HEK293 (cell line): Measurements from ENCODE around the gene C12orf57.
A peak's percentile ranks its signal among the peaks of the same experiment; 100 is the strongest.

Experiments
- KLF10 ChIP-seq: fragments of 450-650 bp; IDR thresholded peaks from 2 replicates; pipeline ENCODE4 v1.5.1; 2018; ENCODE audit warnings: missing biosample characterization, mild to moderate bottlenecking, missing genetic modification characterization
- MEIS1 ChIP-seq: sonication (generic); formaldehyde crosslinking; IDR thresholded peaks from 2 replicates; pipeline ENCODE4 v1.8.1; 2022; ENCODE audit warnings: missing genetic modification reagents, mild to moderate bottlenecking, borderline replicate concordance
- MZF1 ChIP-seq: fragments of 450-650 bp; formaldehyde crosslinking; IDR thresholded peaks from 2 replicates; pipeline ENCODE4 v1.5.1; 2017; ENCODE audit warnings: missing biosample characterization, missing genetic modification characterization, borderline replicate concordance
- SP3 ChIP-seq: fragments of 450-650 bp; formaldehyde crosslinking; IDR thresholded peaks from 2 replicates; pipeline ENCODE4 v1.5.1; 2016; ENCODE audit warnings: missing biosample characterization, missing genetic modification characterization
- YY1 ChIP-seq: fragments of 450-650 bp; formaldehyde crosslinking; IDR thresholded peaks from 2 replicates; pipeline ENCODE4 v1.5.1; 2018; ENCODE audit warnings: missing biosample characterization, missing genetic modification characterization
- YY2 ChIP-seq: fragments of 450-650 bp; formaldehyde crosslinking; IDR thresholded peaks from 2 replicates; pipeline ENCODE4 v1.5.1; 2016; ENCODE audit warnings: missing biosample characterization, missing genetic modification characterization
- ZBTB10 ChIP-seq: fragments of 450-650 bp; formaldehyde crosslinking; IDR thresholded peaks from 2 replicates; pipeline ENCODE4 v1.5.1; 2016; ENCODE audit warnings: missing biosample characterization, missing genetic modification characterization
- ZBTB21 ChIP-seq: fragments of 450-650 bp; formaldehyde crosslinking; IDR thresholded peaks from 2 replicates; pipeline ENCODE4 v1.5.1; 2017; ENCODE audit warnings: missing biosample characterization, missing genetic modification characterization
- ZBTB48 ChIP-seq: fragments of 450-650 bp; formaldehyde crosslinking; IDR thresholded peaks from 2 replicates; pipeline ENCODE4 v1.5.1; 2016; ENCODE audit warnings: missing biosample characterization, missing genetic modification characterization
- ZFHX2 ChIP-seq: fragments of 450-650 bp; formaldehyde crosslinking; conservative IDR thresholded peaks from 2 replicates; pipeline ENCODE4 v1.5.1; 2016; ENCODE audit warnings: missing biosample characterization, missing genetic modification characterization
- ZNF132 ChIP-seq: fragments of 450-650 bp; formaldehyde crosslinking; IDR thresholded peaks from 2 replicates; pipeline ENCODE4 v1.5.1; 2017; ENCODE audit warnings: missing biosample characterization, missing genetic modification characterization, borderline replicate concordance
- ZNF16 ChIP-seq: fragments of 450-650 bp; formaldehyde crosslinking; IDR thresholded peaks from 2 replicates; pipeline ENCODE4 v1.5.1; 2016; ENCODE audit warnings: low read depth, missing biosample characterization, missing genetic modification characterization
- ZNF2 ChIP-seq: fragments of 450-650 bp; formaldehyde crosslinking; IDR thresholded peaks from 2 replicates; pipeline ENCODE4 v1.5.1; 2016; ENCODE audit warnings: missing biosample characterization, missing genetic modification characterization
- ZNF302 ChIP-seq: fragments of 450-650 bp; formaldehyde crosslinking; IDR thresholded peaks from 2 replicates; pipeline ENCODE4 v1.5.1; 2016; ENCODE audit warnings: missing biosample characterization, missing genetic modification characterization, low read depth
- ZNF324 ChIP-seq: fragments of 450-650 bp; formaldehyde crosslinking; IDR thresholded peaks from 2 replicates; pipeline ENCODE4 v1.5.1; 2016; ENCODE audit warnings: missing biosample characterization, missing genetic modification characterization
- ZNF335 ChIP-seq: fragments of 450-650 bp; formaldehyde crosslinking; conservative IDR thresholded peaks from 2 replicates; pipeline ENCODE4 v1.5.1; 2016; ENCODE audit warnings: missing biosample characterization, missing genetic modification characterization
- ZNF354C ChIP-seq: fragments of 450-650 bp; formaldehyde crosslinking; IDR thresholded peaks from 2 replicates; pipeline ENCODE4 v1.5.1; 2016; ENCODE audit warnings: missing biosample characterization, missing genetic modification characterization, low read depth, borderline replicate concordance
- ZNF394 ChIP-seq: fragments of 450-650 bp; formaldehyde crosslinking; IDR thresholded peaks from 2 replicates; pipeline ENCODE4 v1.5.1; 2016; ENCODE audit warnings: missing biosample characterization, missing genetic modification characterization, mild to moderate bottlenecking, moderate library complexity, borderline replicate concordance
- ZNF423 ChIP-seq: fragments of 450-650 bp; formaldehyde crosslinking; IDR thresholded peaks from 2 replicates; pipeline ENCODE4 v1.5.1; 2016; ENCODE audit warnings: missing biosample characterization, missing genetic modification characterization
- ZNF600 ChIP-seq: fragments of 450-650 bp; formaldehyde crosslinking; IDR thresholded peaks from 2 replicates; pipeline ENCODE4 v1.5.1; 2016; ENCODE audit warnings: missing biosample characterization, missing genetic modification characterization
- ZNF621 ChIP-seq: fragments of 450-650 bp; formaldehyde crosslinking; IDR thresholded peaks from 2 replicates; pipeline ENCODE4 v1.5.1; 2017; ENCODE audit warnings: missing biosample characterization, missing genetic modification characterization
- ZNF623 ChIP-seq: fragments of 450-650 bp; formaldehyde crosslinking; IDR thresholded peaks from 2 replicates; pipeline ENCODE4 v1.5.1; 2016; ENCODE audit warnings: missing biosample characterization, missing genetic modification characterization
- ZNF624 ChIP-seq: fragments of 450-650 bp; formaldehyde crosslinking; IDR thresholded peaks from 2 replicates; pipeline ENCODE4 v1.5.1; 2017; ENCODE audit warnings: missing biosample characterization, missing genetic modification characterization
- ZNF664 ChIP-seq: fragments of 450-650 bp; formaldehyde crosslinking; IDR thresholded peaks from 2 replicates; pipeline ENCODE4 v1.5.1; 2016; ENCODE audit warnings: missing biosample characterization, missing genetic modification characterization
- ZNF76 ChIP-seq: fragments of 450-650 bp; formaldehyde crosslinking; IDR thresholded peaks from 2 replicates; pipeline ENCODE4; 2016; ENCODE audit warnings: low read depth, missing biosample characterization, missing genetic modification characterization, borderline replicate concordance
- ZNF768 ChIP-seq: fragments of 450-650 bp; formaldehyde crosslinking; IDR thresholded peaks from 2 replicates; pipeline ENCODE4 v1.5.1; 2018; ENCODE audit warnings: missing biosample characterization, mild to moderate bottlenecking, missing genetic modification characterization
- ZNF777 ChIP-seq: fragments of 450-650 bp; formaldehyde crosslinking; IDR thresholded peaks from 2 replicates; pipeline ENCODE4 v1.5.1; 2017; ENCODE audit warnings: missing biosample characterization, missing genetic modification characterization, borderline replicate concordance
- ZSCAN23 ChIP-seq: fragments of 450-650 bp; formaldehyde crosslinking; IDR thresholded peaks from 2 replicates; pipeline ENCODE4 v1.5.1; 2016; ENCODE audit warnings: missing biosample characterization, missing genetic modification characterization
- TF ChIP-seq, protein P1 (sequence below): fragments of 450-650 bp; formaldehyde crosslinking; IDR thresholded peaks from 2 replicates; pipeline ENCODE4 v1.5.1; 2016; ENCODE audit warnings: missing biosample characterization, missing genetic modification characterization
- TF ChIP-seq, protein P2 (sequence below): fragments of 450-650 bp; formaldehyde crosslinking; conservative IDR thresholded peaks from 2 replicates; pipeline ENCODE4 v1.5.1; 2016; ENCODE audit warnings: low read depth, missing biosample characterization, missing genetic modification characterization
- TF ChIP-seq, protein P3 (sequence below): fragments of 450-650 bp; formaldehyde crosslinking; IDR thresholded peaks from 2 replicates; pipeline ENCODE4 v1.5.1; 2017; ENCODE audit warnings: missing biosample characterization, missing genetic modification characterization

C12orf57 gene

DNA sequence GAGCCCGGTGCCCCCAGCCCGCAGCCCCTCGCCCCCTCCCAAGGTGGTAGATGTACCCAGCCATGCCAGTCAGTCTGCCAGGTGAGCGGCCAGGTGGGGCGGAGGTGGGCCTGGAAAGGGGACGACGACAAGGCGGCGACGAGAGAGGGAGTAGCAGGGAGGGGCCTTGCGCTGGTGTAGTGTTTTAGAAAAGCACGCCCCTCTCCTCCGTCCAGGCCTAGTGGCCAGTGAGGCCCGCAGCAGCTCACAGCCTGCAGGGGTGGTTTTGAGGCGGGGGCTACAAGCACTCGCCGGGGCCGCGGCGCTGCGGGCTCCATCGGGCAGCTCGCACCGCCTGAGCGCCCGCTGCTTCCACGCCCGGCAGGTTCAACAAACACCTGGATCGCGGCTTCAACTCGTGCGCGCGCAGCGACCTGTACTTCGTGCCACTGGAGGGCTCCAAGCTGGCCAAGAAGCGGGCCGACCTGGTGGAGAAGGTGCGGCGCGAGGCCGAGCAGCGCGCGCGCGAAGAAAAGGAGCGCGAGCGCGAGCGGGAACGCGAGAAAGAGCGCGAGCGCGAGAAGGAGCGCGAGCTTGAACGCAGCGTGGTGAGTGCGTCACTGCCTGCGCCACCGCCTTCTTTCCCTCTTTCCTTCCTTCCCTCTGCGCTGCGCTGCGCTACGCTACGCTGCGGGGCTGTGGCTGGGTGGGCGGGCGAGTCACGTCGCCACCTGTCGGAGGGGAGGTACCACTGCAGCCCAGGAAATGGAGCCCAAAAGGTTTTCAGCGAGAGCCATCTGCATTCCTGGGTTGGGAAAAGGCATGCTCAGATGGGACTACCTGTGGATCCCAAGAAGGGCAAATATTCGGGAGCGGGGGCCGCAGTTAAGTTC lies 6.1 kb upstream of the C12orf57 start (continued):
- TF ChIP-seq MZF1 (tag by site-specific recombination) (peak; percentile 66; the same call in 1 of the 2 replicates), YY1 (0 out of 2 replicates have a peak, but pooled peaks have one; percentile 26), ZNF768 (tag by site-specific recombination) (no peak), ZBTB10 (tag by site-specific recombination) (no peak), ZNF394 (tag by site-specific recombination) (peak; percentile 75; the same call in 1 of the 2 replicates), KLF10 (tag by site-specific recombination) (peak; percentile 40; the same call in 1 of the 2 replicates), ZNF302 (no peak), MEIS1 (CRISPR knock-in tag) (no peak), ZNF2 (tag by site-specific recombination) (peak; percentile 96), ZNF324 (tag by site-specific recombination) (0 out of 2 replicates have a peak, but pooled peaks have one; percentile 72), ZBTB48 (0 out of 2 replicates have a peak, but pooled peaks have one; percentile 11), ZNF335 (tag by site-specific recombination) (peak; percentile 86), ZNF132 (tag by site-specific recombination) (no peak), ZNF76 (tag by site-specific recombination) (peak; percentile 68; the same call in 1 of the 2 replicates), ZNF354C (no peak), ZNF777 (tag by site-specific recombination) (no peak), ZNF623 (no peak), ZSCAN23 (tag by site-specific recombination) (0 out of 2 replicates have a peak, but pooled peaks have one; percentile 17), ZFHX2 (tag by site-specific recombination) (peak; percentile 96), ZNF624 (no peak), ZNF423 (tag by site-specific recombination) (no peak), ZNF600 (peak; percentile 99), ZNF664 (no peak), SP3 (peak; percentile 83), YY2 (0 out of 2 replicates have a peak, but pooled peaks have one; percentile 11), ZNF16 (no peak), ZNF621 (tag by site-specific recombination) (no peak), ZBTB21 (tag by site-specific recombination) (peak; percentile 97)
- TF ChIP-seq, protein P1, sequence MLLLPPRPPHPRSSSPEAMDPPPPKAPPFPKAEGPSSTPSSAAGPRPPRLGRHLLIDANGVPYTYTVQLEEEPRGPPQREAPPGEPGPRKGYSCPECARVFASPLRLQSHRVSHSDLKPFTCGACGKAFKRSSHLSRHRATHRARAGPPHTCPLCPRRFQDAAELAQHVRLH (tag by site-specific recombination), result peak; percentile 72; the same call in 1 of the 2 replicates
- TF ChIP-seq, protein P2, sequence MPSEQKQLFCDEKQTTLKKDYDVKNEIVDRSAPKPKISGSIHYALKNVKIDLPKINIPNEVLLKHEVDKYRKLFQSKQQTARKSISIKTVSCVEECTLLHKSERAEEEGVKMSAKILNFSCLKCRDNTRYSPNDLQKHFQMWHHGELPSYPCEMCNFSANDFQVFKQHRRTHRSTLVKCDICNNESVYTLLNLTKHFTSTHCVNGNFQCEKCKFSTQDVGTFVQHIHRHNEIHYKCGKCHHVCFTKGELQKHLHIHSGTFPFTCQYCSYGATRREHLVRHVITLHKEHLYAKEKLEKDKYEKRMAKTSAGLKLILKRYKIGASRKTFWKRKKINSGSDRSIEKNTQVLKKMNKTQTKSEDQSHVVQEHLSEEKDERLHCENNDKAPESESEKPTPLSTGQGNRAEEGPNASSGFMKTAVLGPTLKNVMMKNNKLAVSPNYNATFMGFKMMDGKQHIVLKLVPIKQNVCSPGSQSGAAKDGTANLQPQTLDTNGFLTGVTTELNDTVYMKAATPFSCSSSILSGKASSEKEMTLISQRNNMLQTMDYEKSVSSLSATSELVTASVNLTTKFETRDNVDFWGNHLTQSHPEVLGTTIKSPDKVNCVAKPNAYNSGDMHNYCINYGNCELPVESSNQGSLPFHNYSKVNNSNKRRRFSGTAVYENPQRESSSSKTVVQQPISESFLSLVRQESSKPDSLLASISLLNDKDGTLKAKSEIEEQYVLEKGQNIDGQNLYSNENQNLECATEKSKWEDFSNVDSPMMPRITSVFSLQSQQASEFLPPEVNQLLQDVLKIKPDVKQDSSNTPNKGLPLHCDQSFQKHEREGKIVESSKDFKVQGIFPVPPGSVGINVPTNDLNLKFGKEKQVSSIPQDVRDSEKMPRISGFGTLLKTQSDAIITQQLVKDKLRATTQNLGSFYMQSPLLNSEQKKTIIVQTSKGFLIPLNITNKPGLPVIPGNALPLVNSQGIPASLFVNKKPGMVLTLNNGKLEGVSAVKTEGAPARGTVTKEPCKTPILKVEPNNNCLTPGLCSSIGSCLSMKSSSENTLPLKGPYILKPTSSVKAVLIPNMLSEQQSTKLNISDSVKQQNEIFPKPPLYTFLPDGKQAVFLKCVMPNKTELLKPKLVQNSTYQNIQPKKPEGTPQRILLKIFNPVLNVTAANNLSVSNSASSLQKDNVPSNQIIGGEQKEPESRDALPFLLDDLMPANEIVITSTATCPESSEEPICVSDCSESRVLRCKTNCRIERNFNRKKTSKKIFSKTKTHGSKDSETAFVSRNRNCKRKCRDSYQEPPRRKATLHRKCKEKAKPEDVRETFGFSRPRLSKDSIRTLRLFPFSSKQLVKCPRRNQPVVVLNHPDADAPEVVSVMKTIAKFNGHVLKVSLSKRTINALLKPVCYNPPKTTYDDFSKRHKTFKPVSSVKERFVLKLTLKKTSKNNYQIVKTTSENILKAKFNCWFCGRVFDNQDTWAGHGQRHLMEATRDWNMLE (tag by site-specific recombination), result peak; percentile 78
- TF ChIP-seq, protein P3, sequence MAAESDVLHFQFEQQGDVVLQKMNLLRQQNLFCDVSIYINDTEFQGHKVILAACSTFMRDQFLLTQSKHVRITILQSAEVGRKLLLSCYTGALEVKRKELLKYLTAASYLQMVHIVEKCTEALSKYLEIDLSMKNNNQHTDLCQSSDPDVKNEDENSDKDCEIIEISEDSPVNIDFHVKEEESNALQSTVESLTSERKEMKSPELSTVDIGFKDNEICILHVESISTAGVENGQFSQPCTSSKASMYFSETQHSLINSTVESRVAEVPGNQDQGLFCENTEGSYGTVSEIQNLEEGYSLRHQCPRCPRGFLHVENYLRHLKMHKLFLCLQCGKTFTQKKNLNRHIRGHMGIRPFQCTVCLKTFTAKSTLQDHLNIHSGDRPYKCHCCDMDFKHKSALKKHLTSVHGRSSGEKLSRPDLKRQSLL (tag by site-specific recombination), result no peak; the same call in none of the 2 replicates
